Activated T-cell treated with anti-CD3 and anti-CD28 coated beads, Interleukin-2, amount 50 U/mL, for 72 hours (primary cell): ENCODE measurements around the gene TBC1D13. TPM values are rescaled to one million over a fixed set of nuclear protein-coding genes. Genes with fewer than 3 reads are reported as not detected.
"Not testable (repeated sequence)": the region's sequence is repeated elsewhere in the genome, so short reads cannot be mapped to it uniquely, and the experiment has no call there.

Source experiments
- ATAC-seq, 2 donors: fragments of 150-1000 bp; cut with Tn5 transposase; replicated peaks in 1 of 2; 2 replicates each; pipeline ENCODE4 v1.10.0; 2021; ENCODE audit warnings: moderate library complexity in 2 of 2, mild to moderate bottlenecking in 1 of 2
- DNase-seq, 2 donors: peaks; one replicate each; pipeline ENCODE4 v3.0.0; 2021 to 2022; ENCODE audit warnings: mixed read lengths in 1 of 2
- H3K27ac Mint-ChIP-seq: one replicate; pipeline ENCODE4 v1.8.0; 2022; ENCODE audit warnings: mild to moderate bottlenecking, moderate library complexity, mixed read lengths
- H3K27me3 Mint-ChIP-seq: one replicate; pipeline ENCODE4 v1.8.0; 2022; ENCODE audit warnings: low read depth, mixed read lengths
- H3K36me3 Mint-ChIP-seq, 2 donors: one replicate each; pipeline ENCODE4 v1.8.0; 2022; ENCODE audit warnings: mixed read lengths in 2 of 2, mild to moderate bottlenecking in 1 of 2; ENCODE audit not compliant: insufficient read depth in 2 of 2
- H3K4me1 Mint-ChIP-seq: one replicate; pipeline ENCODE4 v1.8.0; 2022; ENCODE audit warnings: low read depth, mixed read lengths
- H3K4me3 Mint-ChIP-seq, 2 donors: one replicate each; pipeline ENCODE4 v1.8.0; 2022; ENCODE audit warnings: mild to moderate bottlenecking in 2 of 2, mixed read lengths in 2 of 2, moderate library complexity in 2 of 2
- H3K9me3 Mint-ChIP-seq, 2 donors: one replicate each; pipeline ENCODE4 v1.8.0; 2022; ENCODE audit warnings: mixed read lengths in 2 of 2
- total RNA-seq, 2 donors: library from RNA; stranded (reverse); gene quantifications; one replicate each; pipeline ENCODE4 v1.2.3, GENCODE V29; 2022

Gene TBC1D13
- total RNA-seq, 2 donors from 2014 or later, result 15.9 to 17.7 TPM

DNA sequence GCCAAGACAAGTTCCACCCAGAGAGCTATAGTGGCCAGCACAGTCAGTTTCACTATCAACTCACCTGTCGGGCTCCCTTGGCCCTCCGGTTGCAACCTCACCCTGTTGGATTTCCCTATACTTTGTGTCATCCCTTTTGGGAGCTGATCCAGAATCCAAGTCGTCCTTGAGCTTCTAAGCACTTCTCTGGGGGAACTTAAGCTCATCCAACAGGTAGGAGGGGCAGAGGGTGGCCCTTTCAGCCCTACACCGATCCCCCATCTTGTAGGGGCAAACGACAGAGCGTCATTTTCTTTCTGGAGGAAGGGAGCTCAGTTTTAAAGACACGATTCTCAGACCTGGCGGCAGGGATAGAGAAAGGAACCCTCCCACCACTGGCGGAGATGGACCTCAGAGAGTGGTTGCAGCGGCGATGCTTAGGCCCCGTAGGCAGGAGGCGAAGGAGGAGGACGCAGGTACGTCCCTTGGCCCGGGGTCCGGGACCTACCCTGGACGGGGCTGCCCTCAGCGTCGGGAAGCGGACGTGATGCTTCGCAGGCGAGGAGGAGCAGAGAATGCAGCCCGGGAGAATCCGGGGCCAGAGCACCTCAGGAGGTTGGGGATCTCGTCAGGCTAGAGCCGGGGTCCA lies 15.8 kb upstream of the TBC1D13 start:
- Mint-ChIP-seq H3K27me3 (no peaks in the 10 kb centered on the region), H3K27ac (peak overlapping the region; percentile 81), H3K4me3 (peak overlapping the region; percentile 92 to 98), H3K36me3 (peaks cover 0 to 11% of the 10 kb centered on the region in 2 donors), H3K9me3 (peaks cover 2 to 3% of the 10 kb centered on the region in 2 donors), H3K4me1 (peaks cover 28% of the 10 kb centered on the region)
- peak; percentile 26 to 41 for ATAC-seq
- DNase-seq, result peak in 1 of 2 donors; percentile 7

DNA sequence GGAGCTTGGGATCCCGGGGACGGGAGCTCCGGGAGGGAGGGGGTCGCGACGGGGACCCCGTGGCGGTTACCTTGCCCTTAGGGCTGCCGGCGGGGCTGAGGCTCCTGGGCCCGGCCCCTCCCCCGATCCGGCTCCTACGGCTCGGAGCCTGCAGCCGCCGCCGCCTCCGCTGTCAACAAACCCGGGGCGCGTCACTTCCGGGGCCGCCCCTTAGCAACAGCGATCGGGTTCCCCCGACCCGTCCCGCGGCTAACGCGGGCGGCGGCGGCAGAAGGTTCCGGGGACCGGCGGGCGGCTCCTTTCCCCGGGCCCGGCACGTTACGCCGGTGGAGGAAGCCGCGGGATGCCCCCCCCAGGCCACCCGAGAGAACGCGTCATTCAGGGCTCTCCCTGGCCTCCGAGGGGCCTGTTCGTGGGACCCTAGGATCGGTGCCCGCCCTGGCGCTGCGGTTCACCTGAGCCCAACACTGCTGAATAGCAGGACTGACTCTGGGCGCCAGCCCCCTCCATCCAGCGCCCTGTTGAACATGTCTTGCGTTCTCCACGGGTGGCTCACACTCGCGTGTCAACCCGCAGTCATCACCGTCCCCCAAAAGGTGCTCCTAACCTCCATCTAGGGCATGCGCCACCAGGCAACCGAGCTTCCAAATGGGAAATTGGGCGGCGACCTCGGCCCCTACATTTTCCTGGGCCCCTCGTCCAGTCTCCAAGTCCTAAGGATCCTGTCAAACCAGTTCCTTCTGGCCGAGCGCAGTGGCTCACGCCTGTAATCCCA lies 15.1 kb upstream of the TBC1D13 start, which contains the start of gene ZER1:
Gene ZER1 (minus strand): TSS at position 183 of the 775 bp plus-strand sequence. CDS start 16,362 bp downstream, outside the sequence.
- peak; percentile 94 to 98 for DNase-seq
- Mint-ChIP-seq H3K4me3 (peak within 1 kb of the TSS; percentile 92 to 98), H3K27ac (peak within 1 kb of the TSS; percentile 81), H3K4me1 (peaks cover 28% of the 10 kb centered on the region), H3K27me3 (no peaks in the 10 kb centered on the region), H3K36me3 (peaks cover 0 to 11% of the 10 kb centered on the region in 2 donors), H3K9me3 (peaks cover 2 to 3% of the 10 kb centered on the region in 2 donors)
- ATAC-seq, result peak; percentile 96 to 97

DNA sequence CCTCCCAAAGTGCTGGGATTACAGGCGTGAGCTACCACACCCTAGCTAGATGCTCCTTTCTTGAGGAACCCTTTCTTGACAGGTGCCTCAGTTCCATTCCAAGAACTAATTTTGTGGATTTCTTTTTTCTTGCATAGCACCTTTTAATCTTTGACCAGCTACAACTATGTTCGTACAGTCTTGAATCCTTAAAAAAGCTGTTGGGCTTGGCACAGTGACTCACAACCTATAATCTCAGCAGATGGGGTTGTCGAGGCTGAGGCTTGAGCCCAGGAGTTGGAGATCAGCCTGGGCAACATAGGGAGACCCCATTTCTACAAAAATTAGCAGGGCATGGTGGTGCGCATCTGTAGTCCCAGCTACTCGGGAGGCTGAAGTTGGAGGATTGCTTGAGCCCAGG lies 14.0 kb upstream of the TBC1D13 start:
- Mint-ChIP-seq H3K27ac (no peak overlapping the region), H3K4me3 (peak overlapping the region; percentile 46 to 98), H3K4me1 (peaks cover 28% of the 10 kb centered on the region), H3K36me3 (peaks cover 0 to 11% of the 10 kb centered on the region in 2 donors), H3K27me3 (no peaks in the 10 kb centered on the region), H3K9me3 (peaks cover 2 to 3% of the 10 kb centered on the region in 2 donors)
- ATAC-seq (no peak), DNase-seq (no peak)

DNA sequence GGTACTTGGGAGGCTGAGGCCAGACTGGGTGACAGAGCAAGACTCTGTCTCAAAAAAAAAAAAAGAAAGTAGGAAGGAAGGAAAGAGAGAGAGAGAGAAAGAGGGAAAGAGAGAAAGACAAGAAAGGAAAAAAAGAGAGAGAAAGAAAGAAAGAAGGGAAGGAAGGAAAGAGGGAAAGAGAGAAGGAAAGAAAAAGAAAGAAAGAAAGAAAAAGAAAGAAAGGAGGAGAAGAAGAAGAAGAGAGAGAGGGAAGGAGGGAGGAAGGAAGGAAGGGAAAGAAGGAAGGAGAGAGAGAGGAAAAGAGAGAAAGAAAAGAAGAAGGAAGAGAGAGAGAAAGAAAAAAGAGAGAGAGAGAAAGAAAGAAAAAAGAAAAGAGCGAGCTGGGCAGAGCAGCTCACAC lies 12.2 kb upstream of the TBC1D13 start:
- Mint-ChIP-seq H3K4me3 (no peak overlapping the region), H3K4me1 (peaks cover 14% of the 10 kb centered on the region), H3K27ac (no peak overlapping the region), H3K9me3 (peaks cover 2 to 3% of the 10 kb centered on the region in 2 donors), H3K27me3 (no peaks in the 10 kb centered on the region), H3K36me3 (peaks cover 0 to 11% of the 10 kb centered on the region in 2 donors)
- no peak for ATAC-seq
- DNase-seq, result no peak

DNA sequence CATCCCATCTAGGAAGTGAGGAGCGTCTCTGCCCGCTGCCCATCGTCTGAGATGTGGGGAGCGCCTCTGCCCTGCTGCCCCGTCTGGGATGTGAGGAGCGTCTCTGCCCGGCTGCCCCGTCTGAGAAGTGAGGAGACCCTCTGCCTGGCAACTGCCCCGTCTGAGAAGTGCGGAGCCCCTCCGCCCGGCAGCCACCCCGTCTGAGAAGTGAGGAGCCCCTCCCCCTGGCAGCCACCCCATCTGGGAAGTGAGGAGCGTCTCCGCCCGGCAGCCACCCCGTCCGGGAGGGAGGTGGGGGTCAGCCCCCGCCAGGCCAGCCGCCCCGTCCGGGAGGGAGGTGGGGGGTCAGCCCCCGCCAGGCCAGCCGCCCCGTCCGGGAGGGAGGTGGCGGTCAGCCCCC lies 7.0 kb upstream of the TBC1D13 start:
- not testable (repeated sequence) for H3K27ac Mint-ChIP-seq, H3K4me1 Mint-ChIP-seq, H3K9me3 Mint-ChIP-seq, H3K27me3 Mint-ChIP-seq, H3K36me3 Mint-ChIP-seq, DNase-seq, H3K4me3 Mint-ChIP-seq, ATAC-seq

DNA sequence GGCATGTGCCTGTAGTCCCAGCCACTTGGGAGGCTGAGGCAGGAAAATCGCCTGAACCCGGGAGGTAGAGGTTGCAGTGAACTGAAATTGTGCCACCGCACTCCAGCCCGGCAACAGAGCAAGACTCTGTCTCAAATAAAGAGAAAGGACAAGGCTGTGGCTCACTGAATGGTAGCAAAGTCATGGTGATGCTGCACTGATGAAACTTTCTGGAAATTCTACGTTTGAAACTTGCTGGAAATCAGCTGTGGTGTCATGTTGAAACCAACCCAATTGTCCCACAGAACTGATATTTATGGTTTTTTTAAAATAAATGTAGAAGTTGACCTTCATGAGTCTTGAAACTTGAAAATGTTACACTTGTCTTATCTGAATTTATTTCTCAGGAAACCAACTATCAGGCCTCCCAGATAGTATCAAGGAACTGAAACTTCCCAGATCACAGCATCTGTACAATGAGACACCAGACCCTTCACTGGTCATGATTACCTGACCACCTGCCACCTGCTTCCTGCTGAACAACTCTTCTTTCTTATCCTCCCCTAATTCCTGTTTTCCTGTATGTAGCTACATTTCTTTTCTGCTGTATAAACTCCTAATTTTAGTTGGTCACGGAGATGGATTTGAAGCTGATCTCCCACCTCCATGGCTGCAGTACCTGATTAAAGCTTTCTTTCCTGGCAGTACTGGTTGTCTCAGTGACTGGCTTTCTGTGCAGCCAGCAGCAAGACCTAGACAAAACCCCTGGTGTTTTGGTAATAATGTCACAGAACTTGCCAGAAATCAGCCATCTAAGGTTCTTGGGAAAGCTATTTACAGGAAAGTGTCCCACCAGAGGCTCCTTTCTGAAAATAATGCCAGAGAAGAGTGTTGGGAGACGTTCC lies 5.6 kb upstream of the TBC1D13 start:
- H3K4me1 Mint-ChIP-seq, result peaks cover 7% of the 10 kb centered on the region
- ATAC-seq, result no peak
- peaks cover 3% of the 10 kb centered on the region in 2 donors for H3K9me3 Mint-ChIP-seq
- no peaks in the 10 kb centered on the region for H3K27me3 Mint-ChIP-seq
- no peak overlapping the region for H3K27ac Mint-ChIP-seq
- H3K4me3 Mint-ChIP-seq, result no peak overlapping the region
- H3K36me3 Mint-ChIP-seq, result peaks cover 2 to 3% of the 10 kb centered on the region in 2 donors
- DNase-seq, result no peak

DNA sequence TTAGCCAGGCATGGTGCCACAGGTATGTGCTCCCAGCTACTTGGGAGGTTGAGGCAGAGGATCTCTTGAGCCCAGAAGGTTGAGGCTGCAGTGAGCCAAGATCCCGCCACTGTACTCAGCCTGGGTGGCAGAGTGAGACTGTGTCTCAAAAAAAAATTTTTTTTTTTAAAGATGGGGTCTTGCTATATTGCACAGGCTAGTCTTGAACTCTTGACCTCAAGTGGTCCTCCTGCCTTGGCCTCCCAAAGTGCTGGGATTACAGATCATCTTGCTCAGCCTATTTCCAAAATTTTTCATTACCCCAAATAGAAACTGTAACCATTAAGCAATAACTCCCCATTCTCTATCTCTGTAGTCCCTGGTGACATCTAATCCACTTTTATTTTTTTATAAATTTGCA lies 4.4 kb upstream of the TBC1D13 start:
- peaks cover 4 to 5% of the 10 kb centered on the region in 2 donors for H3K36me3 Mint-ChIP-seq

DNA sequence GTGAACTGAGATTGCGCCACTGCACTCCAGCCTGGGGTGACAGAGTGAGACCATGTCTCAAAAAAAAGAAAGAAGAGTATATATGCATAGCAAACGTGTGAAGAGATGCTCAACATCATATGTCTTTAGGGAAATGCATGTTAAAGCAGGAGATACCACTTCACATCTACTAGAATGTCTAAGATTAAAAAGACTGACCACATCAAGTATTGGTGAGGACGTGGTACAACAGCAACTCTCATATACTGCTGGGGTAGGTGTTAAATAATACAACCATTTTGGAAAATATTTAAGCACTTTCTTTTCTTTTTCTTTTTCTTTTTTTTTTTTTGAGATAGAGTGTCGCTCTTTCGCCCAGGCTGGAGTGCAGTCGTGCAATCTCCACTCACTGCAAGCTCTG lies 1.6 kb upstream of the TBC1D13 start:
- DNase-seq (no peak), ATAC-seq (no peak)
- H3K4me1 Mint-ChIP-seq, result peaks cover 24% of the 10 kb centered on the region
- H3K27ac Mint-ChIP-seq, result no peak overlapping the region
- H3K9me3 Mint-ChIP-seq, result peaks cover 3% of the 10 kb centered on the region in 2 donors
- no peaks in the 10 kb centered on the region for H3K27me3 Mint-ChIP-seq
- H3K4me3 Mint-ChIP-seq, result peak overlapping the region in 1 of 2 donors; percentile 31
- H3K36me3 Mint-ChIP-seq, result peaks cover 4 to 5% of the 10 kb centered on the region in 2 donors

More for the DNA sequence above, 4.4 kb upstream of the TBC1D13 start:
- no peak overlapping the region for H3K27ac Mint-ChIP-seq
- peaks cover 11% of the 10 kb centered on the region for H3K4me1 Mint-ChIP-seq
- DNase-seq (no peak), ATAC-seq (no peak)
- H3K9me3 Mint-ChIP-seq, result peaks cover 3% of the 10 kb centered on the region in 2 donors
- H3K4me3 Mint-ChIP-seq, result no peak overlapping the region
- no peaks in the 10 kb centered on the region for H3K27me3 Mint-ChIP-seq

DNA sequence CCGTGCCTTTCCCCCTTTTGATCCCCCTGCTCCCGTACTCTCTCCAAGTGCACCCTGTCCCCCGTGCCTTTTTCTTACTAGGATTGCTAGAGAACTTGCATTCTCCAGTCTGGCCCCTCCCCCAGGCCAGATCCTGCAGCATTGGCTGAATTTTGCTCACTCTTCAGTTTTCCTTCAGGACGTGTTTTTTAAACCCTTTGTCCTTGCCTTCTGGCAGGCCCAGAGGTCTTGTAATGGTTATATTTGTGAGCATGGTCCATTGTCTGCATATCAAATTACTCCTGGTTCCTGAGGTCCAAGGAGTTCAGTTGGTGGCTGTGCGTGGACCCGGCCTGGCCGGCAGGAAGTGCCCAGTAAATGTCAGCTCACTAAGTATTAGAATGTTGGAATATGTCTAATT lies 606 bp downstream of the TBC1D13 start:
- DNase-seq, result peak; percentile 2 to 6
- no peaks in the 10 kb centered on the region for H3K27me3 Mint-ChIP-seq
- H3K36me3 Mint-ChIP-seq, result peaks cover 2% of the 10 kb centered on the region in 2 donors
- H3K27ac Mint-ChIP-seq, result peak overlapping the region; percentile 94
- peak overlapping the region; percentile 97 to 99 for H3K4me3 Mint-ChIP-seq
- no peaks in the 10 kb centered on the region for H3K9me3 Mint-ChIP-seq
- no peak for ATAC-seq
- H3K4me1 Mint-ChIP-seq, result peaks cover 18% of the 10 kb centered on the region

DNA sequence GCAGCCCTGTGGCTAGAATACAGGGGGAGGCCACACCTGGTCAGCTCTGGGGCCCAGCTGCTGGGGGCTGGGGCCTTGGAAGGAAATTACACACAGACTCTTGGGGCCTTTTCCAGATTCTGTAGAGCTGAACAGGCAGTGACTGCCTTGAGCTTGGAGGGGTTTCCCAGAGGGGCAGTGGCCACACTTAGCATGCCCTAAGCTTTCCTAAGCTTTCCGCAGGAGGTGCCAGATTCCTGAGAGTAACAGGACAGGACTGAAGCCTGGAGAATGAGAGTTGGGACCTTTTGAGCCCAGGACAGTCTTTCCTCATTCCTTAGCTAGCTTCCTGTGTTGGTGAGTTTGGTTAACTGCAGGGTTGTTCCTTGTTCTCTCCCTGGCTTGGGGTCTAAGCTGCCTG lies 1.4 kb downstream of the TBC1D13 start:
- no peak overlapping the region for H3K27ac Mint-ChIP-seq

DNA sequence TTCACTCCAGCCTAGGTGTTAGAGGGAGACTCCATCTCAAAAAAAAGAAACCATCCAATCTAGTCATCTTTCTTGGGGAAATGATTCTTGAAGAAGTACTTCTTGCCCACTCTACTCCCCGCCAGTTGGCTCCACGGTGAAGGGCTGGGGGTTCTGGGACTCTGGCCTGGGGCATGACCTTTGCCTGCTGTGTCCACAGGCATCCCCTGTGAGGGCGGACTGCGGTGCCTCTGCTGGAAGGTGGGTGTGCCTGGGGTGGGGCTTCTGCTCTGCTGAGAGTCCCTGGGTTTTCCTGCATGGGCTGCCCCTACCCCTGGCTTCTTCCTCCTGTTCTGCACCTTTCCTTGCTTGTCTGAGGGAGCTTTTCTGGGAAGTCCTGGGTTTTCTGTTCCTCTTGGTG lies 3.5 kb downstream of the TBC1D13 start:
- H3K9me3 Mint-ChIP-seq, result no peaks in the 10 kb centered on the region
- H3K4me3 Mint-ChIP-seq, result no peak overlapping the region
- H3K27ac Mint-ChIP-seq, result no peak overlapping the region
- no peaks in the 10 kb centered on the region for H3K27me3 Mint-ChIP-seq
- DNase-seq, result no peak
- no peak for ATAC-seq
- peaks cover 2 to 5% of the 10 kb centered on the region in 2 donors for H3K36me3 Mint-ChIP-seq
- peaks cover 18% of the 10 kb centered on the region for H3K4me1 Mint-ChIP-seq

More for the DNA sequence above, 1.4 kb downstream of the TBC1D13 start:
- ATAC-seq (no peak), DNase-seq (no peak)
- Mint-ChIP-seq H3K36me3 (peaks cover 2% of the 10 kb centered on the region in 2 donors), H3K9me3 (no peaks in the 10 kb centered on the region), H3K4me3 (peak overlapping the region; percentile 97 to 99), H3K4me1 (peaks cover 18% of the 10 kb centered on the region), H3K27me3 (no peaks in the 10 kb centered on the region)

DNA sequence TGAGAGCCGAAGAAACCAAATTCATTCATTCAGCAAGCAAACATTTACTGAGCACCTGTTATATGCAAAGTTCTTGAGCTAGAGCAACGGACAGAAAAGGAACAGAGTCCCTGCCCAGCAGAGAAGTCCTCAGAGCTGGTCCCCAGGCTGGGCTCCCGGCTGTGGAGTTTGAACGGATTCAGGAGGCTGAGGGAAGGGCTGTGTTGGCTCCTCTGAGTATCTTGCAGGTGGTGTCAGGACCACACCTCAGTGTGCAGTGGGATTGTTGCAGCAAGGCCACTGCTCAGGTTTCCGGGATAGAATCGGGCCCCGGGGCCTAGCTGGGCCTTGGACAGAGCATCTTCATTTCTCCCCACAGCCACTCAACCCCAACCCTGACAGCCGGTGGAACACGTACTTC lies 5.1 kb downstream of the TBC1D13 start:
- Mint-ChIP-seq H3K27me3 (no peaks in the 10 kb centered on the region), H3K4me1 (peaks cover 13% of the 10 kb centered on the region), H3K4me3 (no peak overlapping the region), H3K36me3 (peaks cover 2 to 5% of the 10 kb centered on the region in 2 donors), H3K9me3 (no peaks in the 10 kb centered on the region), H3K27ac (no peak overlapping the region)
- ATAC-seq, result no peak
- no peak for DNase-seq
